Medulla oblongata (tissue), 1 donor: ENCODE measurements around the gene TST.

Experiments
- DNase-seq: peaks from one replicate; pipeline ENCODE4 v3.0.0-alpha.2; 2015; ENCODE audit errors: extremely low spot score

The TST gene

DNA sequence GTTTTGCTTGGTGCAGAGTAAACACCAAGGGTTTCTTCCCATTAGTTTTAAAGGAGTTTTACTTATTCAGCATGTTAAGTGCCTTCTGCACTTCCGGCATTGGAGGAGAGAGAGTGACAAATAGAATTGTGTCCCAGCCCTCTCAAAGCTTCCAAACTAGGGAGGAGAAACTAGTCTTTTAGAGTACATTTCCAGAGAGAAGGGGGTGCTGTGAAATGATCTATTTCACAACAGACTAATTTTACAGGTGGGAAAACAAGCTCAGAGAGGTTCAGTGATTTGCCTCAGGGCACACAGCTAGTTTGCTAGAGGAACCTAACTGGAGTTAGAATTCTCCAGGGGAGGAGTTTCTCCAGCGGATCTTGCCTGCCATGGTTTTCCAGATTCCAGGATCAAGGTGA lies 12.9 kb upstream of the TST start:
- DNase-seq: no peak

GRCh38 chr22:37030560-37031281 lies 11.5 kb upstream of the TST start:
- no peak for DNase-seq

GRCh38 chr22:37028692-37029674 lies 9.7 kb upstream of the TST start:
- DNase-seq: no peak

DNA sequence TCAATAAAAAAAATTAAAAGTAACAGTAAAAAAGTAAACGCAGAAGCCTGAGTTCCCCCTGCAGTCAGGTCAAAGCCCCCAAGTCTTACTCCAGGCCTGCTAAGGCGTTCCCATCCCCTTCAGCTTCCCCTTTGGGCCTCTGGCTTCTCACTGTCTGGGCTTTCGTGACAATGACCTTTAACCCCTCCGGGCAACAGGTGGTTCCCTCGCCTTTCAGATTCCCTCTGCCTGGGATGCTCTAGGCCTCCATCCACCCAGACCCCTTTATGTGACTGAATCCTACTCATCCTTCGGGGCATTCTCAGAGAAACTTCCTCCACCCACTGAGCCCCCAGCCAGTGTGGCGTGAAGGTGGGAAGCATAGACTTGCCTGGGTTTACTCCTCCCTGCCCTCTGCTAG lies 8.3 kb upstream of the TST start:
- no peak for DNase-seq

GRCh38 chr22:37026325-37026724 lies 7.1 kb upstream of the TST start:
- DNase-seq: no peak

DNA sequence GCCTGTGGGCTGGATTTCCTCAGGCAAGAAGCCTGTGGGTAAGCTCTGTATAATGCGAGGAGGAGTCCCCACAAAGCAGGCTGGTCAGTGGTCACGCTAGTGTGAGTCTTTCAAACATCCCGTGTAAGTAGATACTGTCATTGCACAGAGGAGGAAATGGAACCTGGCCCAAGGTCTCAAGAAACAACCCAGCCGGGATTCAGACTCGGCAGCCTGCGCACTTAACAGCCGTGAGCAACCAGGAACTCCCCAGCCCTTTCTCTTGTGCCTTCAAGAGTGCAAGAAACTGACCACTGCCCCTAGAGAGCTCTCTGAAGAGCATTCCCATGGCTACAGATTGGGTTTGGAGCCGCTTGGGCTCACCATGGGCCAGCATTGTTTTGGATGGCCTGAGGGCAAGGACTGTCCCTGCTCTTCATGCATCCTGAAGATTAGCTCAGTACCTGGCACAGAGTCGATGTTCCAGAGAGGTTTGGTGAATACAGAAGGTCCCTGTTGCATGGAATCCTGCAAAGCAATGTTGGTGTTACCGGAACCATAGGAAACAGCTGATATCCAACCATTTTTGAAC lies 6.3 kb upstream of the TST start:
- no peak for DNase-seq

DNA sequence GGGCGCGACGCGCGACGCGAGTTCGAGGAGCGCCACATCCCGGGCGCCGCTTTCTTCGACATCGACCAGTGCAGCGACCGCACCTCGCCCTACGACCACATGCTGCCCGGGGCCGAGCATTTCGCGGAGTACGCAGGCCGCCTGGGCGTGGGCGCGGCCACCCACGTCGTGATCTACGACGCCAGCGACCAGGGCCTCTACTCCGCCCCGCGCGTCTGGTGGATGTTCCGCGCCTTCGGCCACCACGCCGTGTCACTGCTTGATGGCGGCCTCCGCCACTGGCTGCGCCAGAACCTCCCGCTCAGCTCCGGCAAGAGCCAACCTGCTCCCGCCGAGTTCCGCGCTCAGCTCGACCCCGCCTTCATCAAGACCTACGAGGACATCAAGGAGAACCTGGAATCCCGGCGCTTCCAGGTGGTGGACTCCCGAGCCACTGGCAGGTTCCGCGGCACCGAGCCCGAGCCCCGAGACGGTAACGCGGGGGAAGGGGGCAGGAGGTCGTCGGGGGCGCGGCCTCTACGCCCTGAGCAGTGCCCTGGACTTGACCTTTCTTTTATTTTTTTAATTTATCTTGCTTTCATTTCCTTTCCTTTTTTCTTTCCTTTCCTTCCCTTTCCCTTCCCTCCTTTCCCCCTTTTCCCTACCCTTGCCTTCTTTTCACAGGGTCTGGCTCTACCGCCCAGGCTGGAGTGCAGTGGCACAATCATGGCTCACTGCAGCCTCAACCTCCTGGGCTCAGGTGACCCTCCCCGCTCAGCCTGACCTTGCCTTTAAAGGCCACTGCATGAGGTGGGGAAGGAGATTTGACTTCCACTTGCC lies 5.3 kb upstream of the TST start:
- no peak for DNase-seq

GRCh38 chr22:37023743-37024338 lies 4.6 kb upstream of the TST start:
- DNase-seq: no peak

GRCh38 chr22:37022483-37023337 lies 3.5 kb upstream of the TST start:
- peak; percentile 70 for DNase-seq

GRCh38 chr22:37021710-37022482 lies 2.6 kb upstream of the TST start:
- peak; percentile 63 for DNase-seq

DNA sequence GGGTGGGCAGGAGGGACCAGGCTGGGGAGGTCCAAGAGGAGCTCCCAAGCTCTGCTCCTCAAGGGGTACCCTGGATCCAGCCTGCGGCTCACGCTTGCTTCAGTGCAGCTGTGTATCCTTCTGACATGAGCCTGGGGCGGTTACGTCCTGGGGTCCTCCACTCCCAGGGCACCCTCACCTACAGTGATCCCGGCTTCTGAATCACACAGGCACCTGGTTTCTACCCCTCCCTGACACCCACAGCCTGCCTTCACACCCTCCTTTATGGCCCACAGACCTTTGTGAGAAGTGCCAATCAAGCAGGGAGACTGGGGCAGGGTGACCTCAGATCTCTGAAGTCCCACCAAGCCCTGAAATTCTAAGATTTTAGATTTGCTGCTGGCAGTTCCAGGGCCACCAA lies 1.8 kb upstream of the TST start:
- no peak for DNase-seq

- DNase-seq: no peak
Measured at GRCh38 chr22:37020192-37020479, 889 bp upstream of the TST start.

DNA sequence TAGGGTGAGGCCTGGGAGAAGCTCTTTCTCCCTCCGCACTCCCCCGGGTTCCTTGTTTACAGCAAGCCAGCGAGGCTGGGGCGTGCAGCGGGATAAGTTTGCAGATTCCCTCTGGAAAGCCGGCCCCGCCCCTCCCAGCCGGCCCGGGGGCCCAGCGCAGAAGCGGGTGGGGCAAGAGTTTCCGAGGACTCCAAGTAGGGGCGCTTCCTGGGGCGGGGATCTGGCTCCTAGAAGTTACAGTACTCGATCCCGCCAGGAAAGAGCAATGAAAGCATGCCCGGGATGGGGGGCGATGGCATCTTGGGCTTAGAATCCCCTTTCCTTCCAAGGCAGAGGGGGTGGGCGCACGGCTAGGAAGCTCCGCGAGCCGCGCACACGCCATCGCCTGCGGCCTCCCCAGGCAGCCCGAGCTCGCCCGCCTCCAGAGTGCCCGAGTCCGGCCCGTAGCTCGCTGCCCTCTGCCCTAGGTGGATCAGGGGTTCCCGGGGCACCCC lies 385 bp downstream of the TST start:
- peak; percentile 39 for DNase-seq

DNA sequence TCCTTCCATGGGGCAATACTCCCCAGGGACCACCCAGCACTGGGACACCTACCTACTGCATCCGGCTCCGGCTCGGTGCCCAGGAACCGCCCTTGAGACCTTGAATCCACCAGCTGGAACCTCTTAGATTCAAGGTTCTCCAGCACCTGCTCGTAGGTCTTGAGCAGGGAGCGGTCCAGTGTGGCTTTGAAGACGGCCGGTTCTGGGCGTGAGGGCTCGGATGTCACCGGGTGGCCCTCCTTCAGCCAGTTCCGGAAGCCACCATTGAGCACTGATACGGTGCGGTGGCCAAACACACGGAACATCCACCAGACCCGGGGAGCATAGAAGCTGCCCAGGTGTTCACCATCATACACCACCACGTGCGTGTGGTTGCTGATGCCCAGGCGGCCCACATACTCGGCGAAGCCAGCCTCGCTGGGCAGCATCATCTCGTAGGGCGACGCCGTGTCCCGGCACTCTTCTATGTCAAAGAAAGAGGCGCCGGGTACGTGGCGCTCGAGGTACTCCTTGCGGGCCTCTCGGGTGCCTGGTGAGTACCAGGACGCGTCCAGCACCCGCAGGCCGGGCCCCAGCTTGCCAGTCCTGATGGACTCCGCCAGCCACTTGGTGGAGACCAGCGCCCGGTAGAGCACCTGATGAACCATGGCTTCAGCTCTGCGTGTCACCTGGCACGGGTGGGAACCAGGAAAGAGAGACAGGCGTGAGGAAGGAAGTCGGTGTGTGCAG lies 997 bp downstream of the TST start:
- DNase-seq: no peak

GRCh38 chr22:37017356-37017755 lies 1.9 kb downstream of the TST start:
- no peak for DNase-seq

- DNase-seq: no peak
Measured at GRCh38 chr22:37016134-37016910, 2.9 kb downstream of the TST start.

- DNase-seq: no peak
Measured at GRCh38 chr22:37015587-37015878, 3.7 kb downstream of the TST start.

GRCh38 chr22:37014835-37015586 lies 4.2 kb downstream of the TST start:
- DNase-seq: no peak
